Testis (tissue), 2 donors: ENCODE results near the gene KIAA1755.

Source experiments
- CTCF ChIP-seq, 3 experiments: fragments of 450-650 bp in 2 of 3; fragments of 200-600 bp in 1 of 3; sonication (generic) in 1 of 3; IDR thresholded peaks; one replicate each; pipeline ENCODE4 v1.5.1; 2016 to 2019; ENCODE audit warnings: antibody characterized with exemption in 3 of 3, mild to moderate bottlenecking in 2 of 3, moderate library complexity in 1 of 3
- POLR2A ChIP-seq: fragments of 450-650 bp; IDR thresholded peaks from one replicate; pipeline ENCODE4 v1.6.1; 2017; ENCODE audit warnings: antibody characterized with exemption, mild to moderate bottlenecking, moderate library complexity

GRCh38 chr20:38211200-38212097 lies 49.1 kb downstream of the KIAA1755 start:
- TF ChIP-seq POLR2A = no peak
- no peak for TF ChIP-seq CTCF (IDR thresholded peaks at IDR 0.05)
